Upper lobe of right lung (tissue), 1 donor: Measurements from ENCODE around the gene PLAC1. TPM values are rescaled to one million over a fixed set of nuclear protein-coding genes. Genes with fewer than 3 reads are reported as not detected.

Experiments
- ATAC-seq: fragments of 200-7000 bp; cut with Tn5 transposase; one replicate; pipeline ENCODE4 v1.9.1; 2020; ENCODE audit warnings: mild to moderate bottlenecking, moderate library complexity
- DNase-seq: peaks from one replicate; pipeline ENCODE4 v3.0.0-alpha.2; 2020
- H3K27ac ChIP-seq: fragments of 200-600 bp; one replicate; pipeline ENCODE4 v1.8.0; 2022
- H3K27me3 ChIP-seq: fragments of 200-600 bp; one replicate; pipeline ENCODE4 v1.8.0; 2022; ENCODE audit warnings: mild to moderate bottlenecking
- H3K36me3 ChIP-seq: fragments of 200-600 bp; one replicate; pipeline ENCODE4 v1.8.0; 2022
- H3K4me1 ChIP-seq: fragments of 200-600 bp; one replicate; pipeline ENCODE4 v1.8.0; 2022
- H3K4me3 ChIP-seq: fragments of 200-600 bp; one replicate; pipeline ENCODE4 v1.8.0; 2022; ENCODE audit warnings: mild to moderate bottlenecking
- H3K9me3 ChIP-seq: fragments of 200-600 bp; one replicate; pipeline ENCODE4 v1.8.0; 2022
- intact Hi-C: fragments of 100-400 bp; cut with DNase I; formaldehyde crosslinking; loops from one replicate; pipeline ENCODE4 v1.11.0; 2022
- total RNA-seq: library from RNA; stranded (reverse); fragmentation: NEBNext Ultra II Directional; extraction: Animal tissue kit (Norgen Biotek cat#: 25700); gene quantifications from one replicate; pipeline ENCODE4 v1.2.1, GENCODE V29; 2021
- TF ChIP-seq, protein P1 (sequence below): fragments of 200-600 bp; IDR thresholded peaks from one replicate; pipeline ENCODE4 v1.8.0; 2022; ENCODE audit warnings: antibody characterized with exemption
- donor health status: DM: no; HTN: yes; CAD: no; lungs with severe emphysema.

The PLAC1 gene
- total RNA-seq, 1 donor from 2014 or later, result not detected

DNA sequence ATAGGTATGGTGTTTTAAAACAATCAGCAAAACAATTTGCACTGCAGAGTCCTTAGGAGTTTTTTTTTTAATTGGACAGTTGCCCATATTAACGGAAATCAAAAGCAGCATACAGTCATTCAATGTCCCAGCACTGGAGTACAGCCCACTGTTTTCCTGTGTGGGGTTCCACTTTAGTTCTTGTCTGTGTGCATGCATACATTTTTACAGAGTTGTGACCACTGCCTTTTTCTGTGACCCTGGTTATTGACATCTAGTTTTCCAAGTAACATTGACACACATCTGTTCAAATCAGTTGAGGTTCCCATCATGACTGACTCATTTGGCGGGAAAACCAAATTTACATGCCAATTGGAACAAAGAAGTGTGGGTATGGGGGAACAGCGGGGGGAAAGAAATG, 115.0 kb downstream of the PLAC1 start:
- H3K27me3 ChIP-seq, result peaks cover 17% of the 10 kb centered on the region
- H3K27ac ChIP-seq, result no peak overlapping the region
- TF ChIP-seq, protein P1, sequence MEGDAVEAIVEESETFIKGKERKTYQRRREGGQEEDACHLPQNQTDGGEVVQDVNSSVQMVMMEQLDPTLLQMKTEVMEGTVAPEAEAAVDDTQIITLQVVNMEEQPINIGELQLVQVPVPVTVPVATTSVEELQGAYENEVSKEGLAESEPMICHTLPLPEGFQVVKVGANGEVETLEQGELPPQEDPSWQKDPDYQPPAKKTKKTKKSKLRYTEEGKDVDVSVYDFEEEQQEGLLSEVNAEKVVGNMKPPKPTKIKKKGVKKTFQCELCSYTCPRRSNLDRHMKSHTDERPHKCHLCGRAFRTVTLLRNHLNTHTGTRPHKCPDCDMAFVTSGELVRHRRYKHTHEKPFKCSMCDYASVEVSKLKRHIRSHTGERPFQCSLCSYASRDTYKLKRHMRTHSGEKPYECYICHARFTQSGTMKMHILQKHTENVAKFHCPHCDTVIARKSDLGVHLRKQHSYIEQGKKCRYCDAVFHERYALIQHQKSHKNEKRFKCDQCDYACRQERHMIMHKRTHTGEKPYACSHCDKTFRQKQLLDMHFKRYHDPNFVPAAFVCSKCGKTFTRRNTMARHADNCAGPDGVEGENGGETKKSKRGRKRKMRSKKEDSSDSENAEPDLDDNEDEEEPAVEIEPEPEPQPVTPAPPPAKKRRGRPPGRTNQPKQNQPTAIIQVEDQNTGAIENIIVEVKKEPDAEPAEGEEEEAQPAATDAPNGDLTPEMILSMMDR, result no peak
- no peak overlapping the region for H3K4me3 ChIP-seq
- DNase-seq (no peak), ATAC-seq (no peak)
- H3K4me1 ChIP-seq, result no peaks in the 10 kb centered on the region
- intact Hi-C loops, result no loop called here
- H3K9me3 ChIP-seq, result no peaks in the 10 kb centered on the region
- no peaks in the 10 kb centered on the region for H3K36me3 ChIP-seq

DNA sequence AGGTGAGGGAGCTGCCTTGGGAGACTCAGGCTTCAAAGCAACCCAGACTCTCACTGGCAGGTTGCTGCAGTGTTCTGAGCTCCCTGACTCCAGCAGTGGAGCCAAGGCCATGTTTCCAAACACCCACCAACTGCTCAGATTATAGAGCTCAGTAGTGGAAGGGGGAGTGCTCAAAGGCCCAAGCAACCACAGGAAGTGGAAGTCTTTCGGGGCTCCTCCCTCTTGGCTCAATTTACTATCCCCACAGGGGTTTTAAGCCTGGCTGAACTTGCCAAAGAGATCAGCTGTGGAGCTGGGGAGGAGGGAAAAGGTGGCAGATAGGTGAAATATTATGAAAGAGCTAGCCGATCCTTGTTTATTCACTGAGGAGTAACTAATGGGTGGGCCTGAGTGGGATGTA, 115.8 kb downstream of the PLAC1 start:
- H3K4me3 ChIP-seq, result no peak overlapping the region
- peaks cover 15% of the 10 kb centered on the region for H3K27me3 ChIP-seq
- H3K36me3 ChIP-seq, result no peaks in the 10 kb centered on the region
- TF ChIP-seq, protein P1, result no peak
- no peak overlapping the region for H3K27ac ChIP-seq
- H3K9me3 ChIP-seq, result no peaks in the 10 kb centered on the region
- no peak for ATAC-seq
- no peaks in the 10 kb centered on the region for H3K4me1 ChIP-seq
- no peak for DNase-seq
- intact Hi-C loops, result no loop called here

DNA sequence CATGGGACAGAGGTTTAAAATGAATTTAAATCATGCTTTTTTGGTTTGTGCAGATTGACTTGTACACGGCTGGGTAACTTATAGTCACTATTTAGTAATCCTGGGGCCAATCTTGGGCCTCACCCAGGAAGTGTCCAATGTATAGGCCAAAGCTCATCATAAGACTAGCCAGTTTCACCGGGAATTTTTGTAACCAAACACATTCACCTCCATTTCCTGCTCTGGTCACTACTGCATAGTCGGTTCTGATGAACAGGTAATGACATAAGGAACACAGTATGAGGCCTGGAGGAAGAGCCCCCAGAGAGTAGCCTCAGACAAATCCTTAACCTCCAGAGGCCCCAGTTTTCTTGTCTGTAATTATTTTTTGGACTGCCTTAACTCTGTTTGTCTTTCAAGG, 116.4 kb downstream of the PLAC1 start:
- TF ChIP-seq, protein P1, result no peak
- Histone ChIP-seq H3K36me3 (no peaks in the 10 kb centered on the region), H3K27me3 (peaks cover 9% of the 10 kb centered on the region), H3K4me1 (no peaks in the 10 kb centered on the region), H3K27ac (no peak overlapping the region), H3K4me3 (no peak overlapping the region), H3K9me3 (no peaks in the 10 kb centered on the region)
- ATAC-seq, result no peak
- intact Hi-C loops, result no loop called here
- no peak for DNase-seq

DNA sequence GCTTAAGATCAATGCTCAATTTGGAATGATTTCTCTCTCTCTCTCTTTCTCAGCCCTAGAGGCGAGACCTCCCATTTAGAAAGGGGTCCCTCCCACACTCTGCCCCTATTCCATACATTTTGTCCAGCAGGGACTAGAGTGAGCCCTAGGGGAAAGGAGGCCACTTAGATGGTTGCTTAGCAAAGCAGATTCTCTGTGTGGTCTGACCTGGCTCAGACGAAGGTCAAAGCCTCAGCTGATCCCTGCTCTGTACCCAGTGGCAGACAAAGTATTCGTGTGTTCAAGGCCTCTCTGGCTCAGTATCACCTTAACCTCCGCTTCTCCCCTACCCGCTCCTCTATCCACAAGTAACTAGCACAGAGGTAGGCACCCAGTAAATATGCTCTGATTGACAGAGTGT, 120.0 kb downstream of the PLAC1 start:
- H3K9me3 ChIP-seq, result no peaks in the 10 kb centered on the region
- TF ChIP-seq, protein P1, result no peak
- ATAC-seq (no peak), DNase-seq (no peak)
- intact Hi-C loops, result no loop called here
- no peaks in the 10 kb centered on the region for H3K27me3 ChIP-seq
- H3K36me3 ChIP-seq, result no peaks in the 10 kb centered on the region
- H3K27ac ChIP-seq, result no peak overlapping the region
- no peaks in the 10 kb centered on the region for H3K4me1 ChIP-seq
- H3K4me3 ChIP-seq, result no peak overlapping the region

DNA sequence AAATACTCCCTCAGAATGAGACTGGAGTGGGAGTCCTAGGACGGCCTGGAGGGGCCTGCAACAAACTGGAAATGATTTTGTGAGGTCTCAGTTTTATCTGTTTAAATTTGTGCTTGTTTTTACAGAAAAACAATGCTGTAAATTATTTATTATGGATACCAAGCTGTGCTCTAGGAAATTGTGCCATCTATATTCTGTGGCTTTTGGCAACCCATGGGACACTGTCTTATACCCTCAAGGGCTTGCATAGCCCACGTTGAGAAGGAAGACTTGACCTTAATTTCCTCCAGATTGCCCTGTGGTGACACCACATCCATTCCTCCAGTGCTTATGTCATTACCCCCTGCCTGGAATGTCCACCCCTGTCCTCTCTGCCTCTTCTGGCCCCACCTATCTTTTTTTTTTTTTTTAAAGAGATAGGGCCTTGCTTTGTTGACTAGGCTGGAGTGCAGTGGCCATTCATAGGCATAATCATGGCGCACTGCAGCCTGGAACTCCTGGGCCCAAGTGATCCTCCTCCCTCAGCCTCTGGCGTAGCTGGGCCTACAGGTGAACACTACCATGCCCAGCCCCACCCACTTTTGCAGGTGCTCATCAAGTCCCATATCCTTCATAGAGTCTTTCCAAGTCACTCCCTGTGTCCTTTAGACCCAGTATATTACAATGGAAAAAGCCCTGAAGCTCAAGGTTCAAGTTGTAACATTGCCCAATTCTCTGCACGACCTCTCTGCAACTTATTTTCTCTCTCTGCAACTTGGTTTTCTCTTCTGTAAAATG, 120.9 kb downstream of the PLAC1 start:
- intact Hi-C loops, result no loop called here
- H3K27ac ChIP-seq, result no peak overlapping the region
- H3K36me3 ChIP-seq, result no peaks in the 10 kb centered on the region
- H3K9me3 ChIP-seq, result no peaks in the 10 kb centered on the region
- H3K4me3 ChIP-seq, result no peak overlapping the region
- ATAC-seq (no peak), DNase-seq (no peak)
- no peaks in the 10 kb centered on the region for H3K27me3 ChIP-seq
- TF ChIP-seq, protein P1, result no peak
- H3K4me1 ChIP-seq, result no peaks in the 10 kb centered on the region
